ENCODE results near the gene XYLB.
"Not testable (repeated sequence)": the region's sequence is repeated elsewhere in the genome, so short reads cannot be mapped to it uniquely, and the experiment has no call there.

XYLB gene

GRCh38 chr3:38346587-38347410, at the start of gene XYLB:
Gene XYLB, plus strand, starts transcription at chr3:38346785. Its CDS starts 84 bp downstream, at chr3:38346869.
- H3K4me1 ChIP-seq (ENCODE audit: low read depth, poor library complexity, severe bottlenecking) = no peaks in the 10 kb centered on the region
- H3K36me3 ChIP-seq (ENCODE audit: insufficient read depth) = no peaks in the 10 kb centered on the region
- H4K20me1 ChIP-seq (ENCODE audit: insufficient read depth) = no peaks in the 10 kb centered on the region
- H3K27me3 ChIP-seq (ENCODE audit: insufficient read depth, low read depth) = no peaks in the 10 kb centered on the region
- H3K79me2 ChIP-seq (ENCODE audit: insufficient read depth, low read depth) = no peaks in the 10 kb centered on the region
- H3K9ac ChIP-seq = peak within 1 kb of the TSS; percentile 69
- H3K4me3 ChIP-seq (IDR thresholded peaks at IDR 0.05; ENCODE audit: insufficient read depth, low read depth, low read length) = peak within 1 kb of the TSS; percentile 45
- TF ChIP-seq CTCF (conservative IDR thresholded peaks at IDR 0.05; ENCODE audit: low read depth, low read length) = peak; percentile 30; the same call in 1 of the 2 replicates
- peak within 1 kb of the TSS; percentile 33; the same call in 1 of the 2 replicates for H3K4me2 ChIP-seq
- peak within 1 kb of the TSS; percentile 85 for H2AFZ ChIP-seq (ENCODE audit: low read depth)
- H3K27ac ChIP-seq = 0 out of 2 replicates have a peak within 1 kb of the TSS, but pooled peaks have one; percentile 5

- H3K27ac ChIP-seq; H3K4me1 ChIP-seq (ENCODE audit: low read depth, poor library complexity, severe bottlenecking); H3K9ac ChIP-seq; H4K20me1 ChIP-seq (ENCODE audit: insufficient read depth); H3K4me2 ChIP-seq; H3K27me3 ChIP-seq (ENCODE audit: insufficient read depth, low read depth); H3K36me3 ChIP-seq (ENCODE audit: insufficient read depth); H2AFZ ChIP-seq (ENCODE audit: low read depth); H3K79me2 ChIP-seq (ENCODE audit: insufficient read depth, low read depth); H3K4me3 ChIP-seq (IDR thresholded peaks at IDR 0.05; ENCODE audit: insufficient read depth, low read depth, low read length): not testable (repeated sequence)
Observed at GRCh38 chr3:38297053-38297452, 49.5 kb upstream of the XYLB start.

GRCh38 chr3:38297537-38297936, 49.0 kb upstream of the XYLB start:
- no peak overlapping the region for H3K9ac ChIP-seq
- no peak overlapping the region for H3K4me2 ChIP-seq
- no peaks in the 10 kb centered on the region for H3K27me3 ChIP-seq (ENCODE audit: insufficient read depth, low read depth)
- H3K36me3 ChIP-seq (ENCODE audit: insufficient read depth) = no peaks in the 10 kb centered on the region
- H3K4me3 ChIP-seq (IDR thresholded peaks at IDR 0.05; ENCODE audit: insufficient read depth, low read depth, low read length) = no peak overlapping the region
- H3K4me1 ChIP-seq (ENCODE audit: low read depth, poor library complexity, severe bottlenecking) = no peaks in the 10 kb centered on the region
- H2AFZ ChIP-seq (ENCODE audit: low read depth) = no peak overlapping the region
- no peaks in the 10 kb centered on the region for H4K20me1 ChIP-seq (ENCODE audit: insufficient read depth)
- no peak overlapping the region for H3K27ac ChIP-seq
- no peaks in the 10 kb centered on the region for H3K79me2 ChIP-seq (ENCODE audit: insufficient read depth, low read depth)
- TF ChIP-seq CTCF (conservative IDR thresholded peaks at IDR 0.05; ENCODE audit: low read depth, low read length) = no peak

- Histone ChIP-seq H3K4me1 (ENCODE audit: low read depth, poor library complexity, severe bottlenecking) (no peaks in the 10 kb centered on the region), H4K20me1 (ENCODE audit: insufficient read depth) (no peaks in the 10 kb centered on the region), H3K27me3 (ENCODE audit: insufficient read depth, low read depth) (no peaks in the 10 kb centered on the region), H3K79me2 (ENCODE audit: insufficient read depth, low read depth) (no peaks in the 10 kb centered on the region), H3K9ac (no peak overlapping the region), H3K4me3 (IDR thresholded peaks at IDR 0.05; ENCODE audit: insufficient read depth, low read depth, low read length) (no peak overlapping the region), H2AFZ (ENCODE audit: low read depth) (no peak overlapping the region), H3K36me3 (ENCODE audit: insufficient read depth) (no peaks in the 10 kb centered on the region), H3K4me2 (no peak overlapping the region), H3K27ac (no peak overlapping the region)
- TF ChIP-seq CTCF (conservative IDR thresholded peaks at IDR 0.05; ENCODE audit: low read depth, low read length) = peak; percentile 60
Observed at GRCh38 chr3:38297947-38298711, 48.5 kb upstream of the XYLB start.

All from KMS-11 (cell line).